A549 treated with CORT108297 at 1 μM for 4 hours (cell line): ENCODE data around the gene KCTD11. TPM values are rescaled to one million over a fixed set of nuclear protein-coding genes. Genes with fewer than 3 reads are reported as not detected.

ENCODE experiments used
- total RNA-seq: library from RNA; stranded (reverse); fragments of 200-300 nt; extraction: Qiagen RNA extraction; gene quantifications from 5 replicates; pipeline ENCODE4 v1.2.3, GENCODE V29; 2022

The KCTD11 gene
- total RNA-seq: 11.8 to 15.9 TPM (median 13.7 TPM) in 5 replicates

DNA sequence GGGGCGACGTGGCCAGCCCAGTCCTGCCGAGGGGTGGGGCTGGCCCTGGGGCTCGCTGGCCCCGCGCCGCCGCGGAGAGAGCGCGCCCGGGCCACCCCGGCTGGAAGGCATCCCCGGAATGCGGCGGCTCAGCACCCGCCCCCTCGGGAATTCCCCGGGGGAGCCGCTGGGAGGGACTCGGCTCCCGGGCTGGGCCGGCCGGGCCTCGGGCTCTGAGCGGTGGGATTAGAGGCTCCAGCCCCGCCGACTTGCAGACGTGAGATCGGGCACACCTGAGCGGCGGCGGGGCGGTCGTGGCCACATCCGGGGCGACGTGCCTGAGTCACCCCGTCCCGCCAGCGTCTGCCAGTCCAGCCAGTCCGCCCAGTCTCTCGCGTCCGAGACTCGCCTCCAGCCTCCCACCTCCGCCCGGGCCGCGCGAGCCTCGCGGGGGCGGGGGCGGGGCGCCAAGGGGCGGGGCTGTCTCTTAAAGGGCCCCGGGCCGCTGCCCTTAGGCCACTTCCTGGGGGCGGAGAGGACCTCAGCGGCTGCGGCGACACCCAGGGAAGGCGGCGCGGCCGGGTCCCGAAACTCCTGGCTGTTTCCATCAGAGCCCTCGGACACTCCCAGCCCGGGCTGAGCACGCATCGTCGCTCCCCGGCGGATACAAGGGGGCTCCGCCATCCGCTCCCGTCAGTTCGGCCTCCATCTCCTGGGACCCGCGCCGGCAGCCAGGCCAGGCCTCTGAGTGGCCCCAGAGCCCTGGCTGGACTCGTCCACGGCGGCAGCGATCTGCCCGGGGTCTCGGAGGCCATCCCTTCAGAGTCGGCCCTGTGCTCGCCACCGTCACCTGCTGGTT lies at the start of gene KCTD11:
TSS of gene KCTD11 (plus strand) at position 498 of the 838 bp plus-strand sequence.

DNA sequence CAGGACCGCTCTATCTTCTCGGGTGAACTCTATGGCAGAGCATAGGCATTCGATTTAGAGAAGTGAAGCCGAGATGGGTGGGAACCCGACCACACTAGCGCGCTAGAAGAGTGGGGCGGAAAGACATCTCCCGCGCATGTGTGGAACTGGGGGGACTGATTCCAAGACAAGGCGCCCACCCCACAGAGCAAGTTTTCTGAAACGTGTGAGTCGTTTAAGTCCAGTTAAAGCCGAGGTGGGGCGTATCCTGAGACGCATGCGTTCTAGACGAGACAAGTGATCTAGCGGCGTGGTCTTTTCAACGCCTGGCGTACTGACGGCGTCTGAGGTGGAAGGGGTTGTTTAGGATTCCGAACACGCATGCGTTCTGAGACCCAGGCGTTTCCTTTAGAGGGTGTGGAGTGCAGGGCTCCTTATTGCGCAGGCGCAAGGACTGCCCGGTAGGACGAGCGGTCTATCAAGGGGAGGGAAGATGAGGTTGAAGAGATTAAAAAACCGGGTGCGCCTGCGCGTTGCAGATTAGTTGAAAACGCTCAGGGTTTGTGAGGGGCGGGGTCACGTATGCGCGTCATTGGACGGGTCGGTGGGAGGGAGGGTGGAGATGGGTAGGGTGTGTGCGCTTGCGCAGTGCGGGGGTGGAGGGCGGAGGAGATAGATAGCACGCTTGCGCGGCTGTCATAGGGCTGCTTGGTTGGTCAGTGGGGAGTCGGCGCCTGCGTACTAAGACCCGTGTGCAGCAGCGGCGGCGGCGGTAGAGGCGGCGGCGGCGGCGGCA lies 44.9 kb upstream of the KCTD11 start, which contains the start of gene EIF5A:
TSS of gene EIF5A (plus strand) at position 718 of the 775 bp plus-strand sequence. CDS start 2,008 bp downstream, outside the sequence.

DNA sequence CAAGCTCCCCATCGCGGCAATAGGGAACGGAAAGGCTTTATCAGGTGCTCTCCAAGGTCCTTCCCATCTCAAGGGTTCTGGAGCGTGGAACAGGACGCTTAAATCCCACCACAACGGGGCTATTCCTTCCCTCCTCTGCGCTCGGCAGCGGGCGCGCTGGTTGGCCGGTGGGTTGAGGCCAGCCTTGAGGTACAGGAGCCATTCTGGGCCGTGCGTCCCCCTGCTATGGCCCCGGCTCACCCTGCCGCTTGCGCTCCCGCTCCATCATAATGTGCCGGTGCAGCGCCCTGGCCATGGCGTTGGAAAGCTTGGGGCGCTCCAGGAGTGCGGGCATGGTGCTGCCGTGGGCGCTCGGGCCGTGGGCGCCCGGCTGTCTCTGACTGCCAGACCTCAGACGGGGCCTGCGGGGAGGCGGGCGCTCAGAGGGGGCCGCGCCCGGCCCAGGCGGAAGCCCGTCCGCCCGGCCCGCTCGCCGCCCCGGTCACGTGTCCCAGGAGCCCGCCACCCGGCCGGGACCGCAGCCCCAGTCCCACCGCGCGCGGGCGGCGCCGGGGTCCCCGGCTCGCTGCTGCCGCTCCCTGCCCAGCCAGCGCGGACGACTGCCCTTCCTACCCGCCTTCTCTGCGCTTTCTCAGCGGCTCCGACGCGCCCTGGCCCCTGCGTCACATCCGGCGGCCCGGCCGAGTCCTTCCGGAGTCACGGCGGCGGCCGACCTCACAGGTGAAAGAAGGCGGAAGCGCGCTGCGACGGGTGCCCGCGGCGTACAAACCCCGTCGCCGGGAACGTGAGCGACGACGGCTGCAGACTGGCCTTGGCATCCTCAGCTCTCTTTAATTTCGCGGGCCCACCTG lies 37.0 kb upstream of the KCTD11 start, which contains the start of gene GPS2:
TSS of gene GPS2 (minus strand) at position 642 of the 851 bp plus-strand sequence. CDS start at position 334, 308 bp downstream.

DNA sequence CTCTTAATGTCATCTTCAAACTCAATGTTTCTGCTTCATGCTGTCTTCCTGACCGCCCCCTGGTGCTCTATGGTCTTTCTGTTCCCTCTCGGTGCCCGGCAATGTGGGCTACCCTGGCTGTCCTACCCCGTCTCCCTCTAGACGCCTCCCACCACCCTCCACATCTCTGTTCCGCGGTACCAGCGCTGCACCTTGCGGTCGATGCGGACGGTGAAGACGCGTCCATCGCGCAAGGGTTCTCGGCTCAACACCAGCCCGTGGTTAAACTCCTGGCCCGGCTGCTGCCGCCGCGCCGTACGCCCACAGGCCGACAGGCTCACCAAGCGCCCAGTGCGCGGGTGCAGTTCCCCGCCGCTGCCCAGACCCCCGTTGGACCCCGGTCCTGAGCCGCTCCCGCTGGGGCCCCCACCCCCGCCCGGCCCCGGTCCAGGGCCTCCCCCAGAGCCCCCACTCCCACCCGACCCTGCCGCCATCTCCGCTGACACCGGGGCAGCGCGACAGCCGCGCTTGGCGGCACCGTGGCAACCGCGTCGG lies 23.1 kb upstream of the KCTD11 start, which contains the start of gene NEURL4:
TSS of gene NEURL4 (minus strand) at position 496 of the 534 bp plus-strand sequence. CDS start at position 473, 23 bp downstream.

DNA sequence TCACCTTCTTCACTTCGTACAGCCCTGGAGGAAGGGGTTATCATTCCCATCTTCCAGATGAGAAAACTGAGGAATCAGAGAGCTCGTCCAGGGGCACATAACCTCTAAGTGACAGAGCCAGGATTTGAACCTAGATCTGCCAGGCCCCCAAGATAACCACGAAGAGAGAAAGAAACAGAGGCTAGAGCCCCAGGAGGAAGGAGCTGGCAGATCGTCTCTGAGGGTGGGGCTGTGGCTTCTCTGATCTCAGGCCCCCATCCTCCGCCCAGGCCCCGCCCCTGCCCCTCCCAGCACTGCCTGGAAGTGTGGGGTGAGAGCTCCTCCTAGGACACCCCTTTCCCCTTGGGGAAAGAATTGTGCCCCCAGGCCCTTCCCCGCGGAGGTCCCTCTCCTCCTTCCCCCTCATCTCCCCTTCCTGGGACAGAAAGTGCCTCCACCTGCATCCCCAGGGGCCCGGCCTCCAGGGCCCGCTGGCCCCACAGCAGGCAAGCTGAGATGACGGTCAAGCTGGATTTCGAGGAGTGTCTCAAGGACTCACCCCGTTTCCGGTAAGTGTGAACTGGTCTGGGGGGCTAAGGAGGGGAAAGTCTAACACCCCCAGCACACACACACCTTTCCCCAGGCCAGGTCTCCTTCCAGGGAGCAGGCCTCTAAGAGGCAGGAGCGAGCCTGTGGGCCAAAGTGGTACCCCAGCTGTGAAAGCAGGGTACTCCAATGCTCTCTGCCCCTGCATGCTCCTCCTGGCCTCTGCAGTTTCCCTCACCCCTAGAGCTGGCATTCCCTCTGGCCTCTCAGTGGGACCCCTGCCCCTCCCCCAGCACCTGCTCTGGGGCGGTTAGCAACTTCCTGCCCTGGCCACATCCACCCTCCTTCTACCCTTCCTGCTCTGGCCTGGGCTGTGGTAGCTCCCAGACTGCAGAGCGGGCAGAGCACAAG lies 15.5 kb upstream of the KCTD11 start, which contains the start of gene ACAP1:
TSS of gene ACAP1 (plus strand) at position 290 of the 936 bp plus-strand sequence. CDS start at position 496, 206 bp downstream.

DNA sequence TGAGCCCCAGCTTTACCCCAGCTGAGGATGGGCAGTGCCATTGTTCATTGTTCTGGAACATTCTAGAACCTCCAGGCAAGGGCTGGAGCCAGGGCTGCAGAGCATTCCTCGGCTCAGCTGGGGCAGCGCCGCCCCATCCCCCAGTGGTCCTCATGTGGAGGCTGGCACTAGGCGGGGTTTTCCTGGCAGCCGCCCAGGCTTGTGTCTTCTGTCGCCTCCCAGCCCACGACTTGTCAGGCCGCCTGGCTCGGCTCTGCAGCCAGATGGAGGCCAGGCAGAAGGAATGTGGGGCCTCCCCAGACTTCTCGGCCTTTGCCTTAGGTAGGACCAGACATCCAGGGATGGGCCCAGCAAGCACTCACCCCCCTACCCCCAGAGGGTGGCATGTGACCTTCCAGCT lies 3.1 kb downstream of the KCTD11 start, which contains the start of gene TMEM95:
TSS of gene TMEM95 (plus strand) at position 104 of the 400 bp plus-strand sequence. CDS start at position 153, 49 bp downstream.

DNA sequence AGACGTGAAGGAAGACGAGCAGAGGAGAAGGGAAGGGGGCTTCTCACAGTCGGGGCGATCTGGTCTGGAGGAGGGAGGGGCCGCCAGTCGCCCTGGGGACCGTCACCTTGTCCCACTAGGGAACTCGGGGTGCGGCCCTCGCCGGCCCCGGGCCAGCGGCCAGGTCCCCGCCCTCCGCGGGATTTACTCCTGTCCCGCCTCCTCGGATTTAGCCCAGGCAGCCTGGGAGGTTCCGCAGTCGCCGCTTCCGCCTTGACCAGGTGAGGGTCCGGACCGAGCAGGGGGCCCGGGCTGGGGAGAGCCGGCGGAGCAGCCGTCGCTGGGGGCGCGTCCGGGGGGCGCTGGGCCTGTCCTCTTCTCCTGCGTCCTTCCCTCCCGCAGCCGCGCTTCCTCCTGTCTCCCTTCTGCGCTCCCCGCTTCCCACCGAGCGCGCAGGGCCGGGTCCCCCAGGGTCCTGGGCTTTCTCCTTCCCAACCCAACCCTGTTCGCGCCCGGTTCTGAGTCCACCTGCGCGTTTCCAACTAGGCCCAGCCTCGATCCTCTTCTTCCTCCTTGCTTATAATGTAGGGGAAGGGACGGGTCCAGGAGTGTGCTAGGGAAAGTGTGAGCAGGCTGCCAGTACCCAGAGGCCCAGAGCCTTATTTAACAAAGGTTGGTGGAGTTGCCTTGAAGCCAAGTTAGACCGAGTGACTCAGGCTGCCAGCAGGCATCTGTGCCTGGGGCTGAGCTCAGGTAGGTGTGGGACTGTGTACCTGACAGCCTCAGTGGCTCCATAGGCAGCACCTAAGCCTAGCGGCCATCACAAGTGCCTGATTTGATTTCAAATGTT lies 29.1 kb downstream of the KCTD11 start, which contains the start of gene TNK1:
TSS of gene TNK1 (plus strand) at position 235 of the 829 bp plus-strand sequence. CDS start 1,838 bp downstream, outside the sequence.

DNA sequence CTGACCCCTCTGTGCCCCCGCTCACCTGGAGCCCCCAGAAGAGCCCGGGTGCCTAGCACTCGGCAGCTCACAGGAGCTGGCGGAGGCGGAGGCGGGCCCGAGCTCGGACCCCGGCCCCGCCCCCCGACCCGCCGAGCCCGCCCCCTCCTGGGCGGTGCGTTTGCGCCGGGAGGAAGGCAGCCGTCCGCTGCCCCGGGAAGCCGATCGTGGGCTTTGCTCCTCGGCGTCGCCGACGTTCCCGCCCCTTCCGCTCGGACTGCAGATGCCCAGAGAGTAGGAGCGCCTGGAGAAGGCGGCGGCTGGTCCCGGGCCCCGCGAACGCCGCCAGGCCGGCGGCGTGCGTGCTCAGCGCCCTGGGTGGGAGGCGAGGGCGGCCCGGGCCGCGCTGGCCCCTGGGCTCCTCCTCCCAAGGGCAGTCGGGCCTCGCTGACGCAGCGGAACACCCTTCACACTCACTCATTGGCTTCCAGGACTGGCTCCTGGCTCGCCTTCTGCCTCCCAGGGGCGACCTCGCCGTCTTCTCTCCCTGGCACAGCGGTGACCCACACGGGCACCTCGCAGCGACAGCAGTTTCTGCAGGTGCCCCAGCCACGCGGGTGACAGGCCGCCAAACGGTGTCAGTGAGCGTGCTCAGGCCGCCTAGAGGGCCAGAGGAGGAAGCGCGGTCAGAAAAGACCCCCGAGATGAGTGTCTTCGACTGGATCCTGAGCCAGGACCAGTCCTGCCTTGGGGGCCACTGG lies 42.7 kb downstream of the KCTD11 start, which contains the start of gene PLSCR3:
TSS of gene PLSCR3 (minus strand) at position 74 of the 740 bp plus-strand sequence. CDS start 415 bp downstream, outside the sequence.

DNA sequence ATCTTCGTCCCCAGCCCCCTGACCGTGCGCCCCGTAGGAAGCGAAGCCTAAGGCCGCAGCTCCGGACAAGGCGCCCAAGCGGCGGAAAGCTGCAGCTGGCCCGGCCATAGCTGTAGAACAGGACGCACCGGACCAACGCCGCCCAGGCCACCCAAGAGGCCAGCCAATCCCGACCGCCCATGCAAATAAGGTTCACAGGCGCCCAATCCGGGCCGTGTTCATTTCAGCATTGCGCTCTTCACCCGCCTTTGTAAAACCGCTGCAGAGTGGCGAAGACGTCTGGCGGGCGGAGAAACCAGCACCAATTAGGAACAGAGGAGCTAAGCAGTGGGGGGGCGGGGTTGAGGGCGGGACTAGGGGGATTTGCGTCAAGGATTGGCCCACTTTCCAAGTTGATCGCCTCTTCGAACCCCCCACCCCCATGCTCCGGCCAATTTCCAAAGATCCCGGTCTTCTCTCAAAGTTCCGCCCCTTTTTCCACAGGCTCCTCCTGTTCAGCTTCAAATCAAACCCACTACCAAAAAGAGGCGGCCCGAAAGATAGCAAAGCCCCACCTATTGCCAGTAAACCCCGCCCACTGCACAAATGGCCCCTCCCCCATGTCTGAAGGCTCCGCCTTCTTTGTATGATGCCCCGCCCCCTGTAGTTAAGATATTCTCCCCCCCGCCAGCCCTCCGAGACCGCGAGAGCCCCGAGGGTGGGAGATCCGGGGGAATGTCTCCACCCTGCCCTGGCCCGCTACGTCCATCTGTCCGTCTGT lies 52.2 kb downstream of the KCTD11 start, which contains the start of gene TMEM256:
TSS of gene TMEM256 (minus strand) at position 121 of the 760 bp plus-strand sequence. CDS start at position 108, 13 bp downstream.

Other genes starting within 250 kb of the KCTD11 start
- gene ASGR2, start 237.3 kb upstream of the KCTD11 start, total RNA-seq: 0.14 TPM in 1 of 5 replicates, not detected in the others
- 0.59 to 1.4 TPM (median 1.2 TPM) in 5 replicates for gene ASGR1, start 172.8 kb upstream of the KCTD11 start, total RNA-seq
- gene DLG4, start 132.3 kb upstream of the KCTD11 start, total RNA-seq: 6.8 to 9.8 TPM (median 8.2 TPM) in 5 replicates
- gene ACADVL, start 132.2 kb upstream of the KCTD11 start, total RNA-seq: 308 to 483 TPM (median 455 TPM) in 5 replicates
- 30.7 to 43.1 TPM (median 40.7 TPM) in 5 replicates for gene DVL2, start 117.6 kb upstream of the KCTD11 start, total RNA-seq
- 82.4 to 100 TPM (median 91.5 TPM) in 5 replicates for gene PHF23, start 112.7 kb upstream of the KCTD11 start, total RNA-seq
- gene GABARAP, start 109.7 kb upstream of the KCTD11 start, total RNA-seq: 645 to 806 TPM (median 682 TPM) in 5 replicates
- gene CTDNEP1, start 100.4 kb upstream of the KCTD11 start, total RNA-seq: 221 to 239 TPM (median 226 TPM) in 5 replicates
- 121 to 141 TPM (median 127 TPM) in 5 replicates for gene ELP5, start 99.9 kb upstream of the KCTD11 start, total RNA-seq
- 0.84 to 1.2 TPM (median 0.97 TPM) in 5 replicates for gene CLDN7, start 89.7 kb upstream of the KCTD11 start, total RNA-seq
- 0.15 to 0.27 TPM (median 0.26 TPM) in 5 replicates for gene SLC2A4, start 70.4 kb upstream of the KCTD11 start, total RNA-seq
- gene YBX2, start 57.5 kb upstream of the KCTD11 start, total RNA-seq: 0.53 to 0.69 TPM (median 0.59 TPM) in 5 replicates
- gene EIF5A, start 44.5 kb upstream of the KCTD11 start, total RNA-seq: 1,648 to 1,788 TPM (median 1,697 TPM) in 5 replicates
- gene GPS2, start 36.8 kb upstream of the KCTD11 start, total RNA-seq: 88.2 to 105 TPM (median 103 TPM) in 5 replicates
- 22.9 to 38.3 TPM (median 34.9 TPM) in 5 replicates for gene NEURL4, start 22.8 kb upstream of the KCTD11 start, total RNA-seq
- 0.48 to 5.1 TPM (median 4.2 TPM) in 5 replicates for gene ACAP1, start 15.6 kb upstream of the KCTD11 start, total RNA-seq
- gene TMEM95, start 3.0 kb downstream of the KCTD11 start, total RNA-seq: not detected in 5 replicates
- gene TNK1, start 28.9 kb downstream of the KCTD11 start, total RNA-seq: 1.3 to 2.0 TPM (median 1.7 TPM) in 5 replicates
- gene PLSCR3, start 42.4 kb downstream of the KCTD11 start, total RNA-seq: 37.4 to 45.9 TPM (median 43.5 TPM) in 5 replicates
- gene TMEM256, start 51.9 kb downstream of the KCTD11 start, total RNA-seq: 177 to 231 TPM (median 209 TPM) in 5 replicates
- 12.1 to 21.2 TPM (median 19.3 TPM) in 5 replicates for gene NLGN2, start 55.7 kb downstream of the KCTD11 start, total RNA-seq
- gene SPEM1, start 68.2 kb downstream of the KCTD11 start, total RNA-seq: 0.13 TPM in 1 of 5 replicates, not detected in the others
- 0.05 to 0.10 TPM (median 0.08 TPM) in 4 of 5 replicates, not detected in the other for gene SPEM2, start 73.5 kb downstream of the KCTD11 start, total RNA-seq
- 0.04 to 0.06 TPM in 2 of 5 replicates, not detected in the others for gene SPEM3, start 76.7 kb downstream of the KCTD11 start, total RNA-seq
- gene TMEM102, start 83.3 kb downstream of the KCTD11 start, total RNA-seq: 11.2 to 15.4 TPM (median 13.9 TPM) in 5 replicates
- 0.92 to 1.6 TPM (median 1.4 TPM) in 5 replicates for gene FGF11, start 87.3 kb downstream of the KCTD11 start, total RNA-seq
- 5.2 to 9.8 TPM (median 8.8 TPM) in 5 replicates for gene CHRNB1, start 92.9 kb downstream of the KCTD11 start, total RNA-seq
- 19.8 to 26.8 TPM (median 24.2 TPM) in 5 replicates for gene ZBTB4, start 127.5 kb downstream of the KCTD11 start, total RNA-seq
- gene SLC35G6, start 129.3 kb downstream of the KCTD11 start, total RNA-seq: not detected in 5 replicates
- gene POLR2A, start 132.2 kb downstream of the KCTD11 start, total RNA-seq: 65.7 to 84.9 TPM (median 82.6 TPM) in 5 replicates
- gene TNFSF12, start 196.9 kb downstream of the KCTD11 start, total RNA-seq: 9.8 to 14.0 TPM (median 12.8 TPM) in 5 replicates
- gene TNFSF13, start 206.6 kb downstream of the KCTD11 start, total RNA-seq: 0.61 to 0.79 TPM (median 0.68 TPM) in 5 replicates
- gene SENP3, start 209.8 kb downstream of the KCTD11 start, total RNA-seq: 97.6 to 109 TPM (median 105 TPM) in 5 replicates
- gene CD68, start 227.5 kb downstream of the KCTD11 start, total RNA-seq: 30.8 to 38.1 TPM (median 35.8 TPM) in 5 replicates
- gene MPDU1, start 231.7 kb downstream of the KCTD11 start, total RNA-seq: 112 to 141 TPM (median 120 TPM) in 5 replicates
- 0.33 to 0.44 TPM (median 0.41 TPM) in 4 of 5 replicates, not detected in the other for gene SOX15, start 237.9 kb downstream of the KCTD11 start, total RNA-seq